ENCODE results near the gene ARRB2.

Gene ARRB2

GRCh38 chr17:4728124-4728523 is 17.7 kb downstream of the ARRB2 start:
- DNase-seq (ENCODE audit: low spot score), result no peak

- no peak for DNase-seq (ENCODE audit: low spot score)
Observed at GRCh38 chr17:4733073-4733531, 22.7 kb downstream of the ARRB2 start.

- DNase-seq (ENCODE audit: low spot score), result no peak
Observed at GRCh38 chr17:4734857-4735475, 24.5 kb downstream of the ARRB2 start.

- no peak for DNase-seq (ENCODE audit: low spot score)
Observed at GRCh38 chr17:4735876-4736651, 25.6 kb downstream of the ARRB2 start.

DNA sequence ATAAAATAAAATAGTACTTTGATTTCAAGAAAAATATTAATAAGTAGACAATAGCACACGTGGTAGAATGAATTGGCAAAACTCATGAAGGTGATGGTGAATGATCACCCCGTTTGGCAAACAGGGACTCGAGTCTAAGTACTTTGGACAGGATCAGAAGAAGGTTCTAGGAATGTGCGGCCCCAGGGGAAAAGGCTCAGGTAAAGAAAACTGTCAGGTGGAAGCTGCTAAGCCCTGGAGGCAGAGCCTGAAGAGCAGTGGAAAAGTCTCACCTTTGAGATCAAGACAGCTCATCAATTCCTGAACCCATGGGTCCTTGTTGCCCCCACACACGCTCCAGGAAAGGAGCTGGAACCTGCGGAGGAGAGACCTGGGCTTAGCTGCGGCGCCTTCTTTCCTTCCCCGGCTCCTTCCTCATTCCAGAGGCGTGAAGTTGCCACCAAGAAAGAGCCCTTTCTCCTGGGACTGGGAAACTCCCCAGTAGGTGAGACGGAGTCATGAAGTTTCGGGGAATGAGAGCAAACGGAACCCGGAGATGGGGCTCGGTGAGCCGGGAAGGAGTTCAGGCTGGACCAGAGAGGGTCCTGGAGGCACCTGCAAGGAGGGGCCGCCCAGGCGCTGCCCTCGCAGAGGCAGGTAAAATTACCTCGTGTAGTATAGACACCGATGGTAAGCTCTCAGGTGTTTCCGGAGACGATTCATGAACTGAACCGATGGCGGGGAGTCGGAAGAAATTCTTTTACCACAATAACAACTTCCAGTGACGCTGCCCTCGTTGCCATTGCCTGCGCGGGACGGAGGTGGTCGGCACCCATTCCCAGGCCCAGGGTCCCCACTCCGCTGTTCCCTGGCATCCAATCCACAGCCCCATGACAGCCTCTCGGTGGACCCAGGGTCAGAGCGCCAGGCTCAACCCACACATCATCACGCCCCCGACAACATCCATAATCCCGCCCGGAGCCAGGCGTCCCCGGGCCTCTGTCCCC is 28.0 kb downstream of the ARRB2 start:
- DNase-seq (ENCODE audit: low spot score), result peak; percentile 30

- DNase-seq (ENCODE audit: low spot score), result peak; percentile 51
Observed at GRCh38 chr17:4739122-4740024, 28.9 kb downstream of the ARRB2 start, which contains the start of the genes CXCL16 and ZMYND15. TSS of gene CXCL16 (minus strand) at chr17:4739928. CDS start at chr17:4739339, 589 bp downstream. TSS of gene ZMYND15 (plus strand) at chr17:4739833. CDS start at chr17:4740549, 716 bp downstream.

- DNase-seq (ENCODE audit: low spot score), result no peak
Observed at GRCh38 chr17:4740025-4740351, 29.6 kb downstream of the ARRB2 start.

DNA sequence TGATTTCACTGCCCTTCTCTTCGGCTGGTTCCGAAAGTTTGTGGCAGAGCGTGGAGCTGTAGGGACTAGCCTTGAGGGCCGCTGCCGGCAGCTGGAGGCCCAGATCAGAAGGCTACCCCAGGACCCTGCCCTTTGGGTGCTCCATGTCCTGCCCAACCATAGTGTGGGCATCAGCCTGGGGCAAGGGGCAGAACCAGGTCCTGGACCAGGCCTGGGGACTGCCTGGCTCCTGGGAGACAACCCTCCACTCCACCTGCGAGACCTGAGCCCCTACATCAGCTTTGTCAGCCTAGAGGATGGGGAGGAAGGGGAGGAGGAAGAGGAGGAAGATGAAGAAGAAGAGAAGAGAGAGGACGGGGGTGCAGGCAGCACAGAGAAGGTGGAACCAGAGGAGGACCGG is 30.2 kb downstream of the ARRB2 start:
- no peak for DNase-seq (ENCODE audit: low spot score)

DNA sequence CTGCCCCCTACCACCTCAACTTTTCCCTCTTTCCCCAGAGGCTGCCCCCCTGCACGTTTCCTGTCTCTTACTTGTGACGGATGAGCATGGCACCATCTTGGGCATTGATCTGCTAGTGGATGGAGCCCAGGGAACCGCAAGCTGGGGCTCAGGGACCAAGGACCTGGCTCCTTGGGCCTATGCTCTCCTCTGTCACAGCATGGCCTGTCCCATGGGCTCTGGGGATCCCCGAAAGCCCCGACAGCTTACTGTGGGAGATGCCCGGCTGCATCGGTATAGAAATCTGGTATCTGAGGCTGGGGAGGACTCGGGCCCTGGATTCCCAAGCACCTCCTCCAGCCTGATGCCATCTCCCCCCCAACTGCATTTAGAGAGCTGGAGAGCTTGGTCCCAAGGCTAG is 31.1 kb downstream of the ARRB2 start:
- no peak for DNase-seq (ENCODE audit: low spot score)

DNA sequence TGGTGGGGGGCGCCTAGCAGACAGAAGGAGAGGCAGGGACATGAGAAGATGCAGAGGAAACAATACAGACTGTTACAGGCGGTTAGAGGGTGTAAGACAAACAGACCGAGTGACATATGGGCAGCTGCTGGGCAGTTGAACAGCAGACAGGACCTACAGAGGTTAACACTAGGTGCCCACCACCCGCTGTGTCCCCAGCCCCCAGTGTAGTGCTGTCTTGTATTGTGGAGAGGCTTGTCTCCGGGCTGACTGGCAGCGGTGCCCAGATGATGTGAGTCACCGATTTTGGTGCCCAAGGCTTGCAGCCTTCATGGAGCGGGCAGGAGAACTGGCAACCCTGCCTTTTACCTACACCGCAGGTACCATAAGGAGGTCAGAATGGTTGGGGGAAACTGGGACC is 31.7 kb downstream of the ARRB2 start:
- DNase-seq (ENCODE audit: low spot score), result no peak

- no peak for DNase-seq (ENCODE audit: low spot score)
Observed at GRCh38 chr17:4742629-4743028, 32.2 kb downstream of the ARRB2 start.

GRCh38 chr17:4743216-4743615 is 32.8 kb downstream of the ARRB2 start:
- no peak for DNase-seq (ENCODE audit: low spot score)

DNA sequence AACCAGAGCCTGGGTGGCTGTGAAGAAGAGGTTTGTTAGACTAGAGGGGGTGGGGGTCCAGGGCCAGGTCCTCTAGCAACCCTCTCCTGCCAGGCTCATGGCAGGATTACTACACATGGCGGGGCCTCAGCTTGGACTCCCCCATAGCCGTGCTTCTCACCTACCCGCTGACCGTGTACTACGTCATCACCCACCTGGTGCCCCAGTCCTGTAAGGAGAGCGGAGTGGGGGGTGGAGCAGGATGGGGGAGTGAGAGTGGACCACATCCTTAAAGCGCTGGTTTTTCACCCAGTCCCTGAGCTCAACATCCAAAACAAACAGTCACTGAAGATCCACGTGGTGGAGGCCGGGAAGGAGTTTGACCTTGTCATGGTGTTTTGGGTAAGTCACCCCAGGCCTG is 33.5 kb downstream of the ARRB2 start:
- DNase-seq (ENCODE audit: low spot score), result no peak

GRCh38 chr17:4744999-4745969 is 34.9 kb downstream of the ARRB2 start:
- no peak for DNase-seq (ENCODE audit: low spot score)

GRCh38 chr17:4747847-4748246 is 37.4 kb downstream of the ARRB2 start:
- DNase-seq (ENCODE audit: low spot score), result peak; percentile 47

GRCh38 chr17:4748686-4749085 is 38.3 kb downstream of the ARRB2 start:
- no peak for DNase-seq (ENCODE audit: low spot score)

- DNase-seq (ENCODE audit: low spot score), result no peak
Observed at GRCh38 chr17:4750606-4751005, 40.2 kb downstream of the ARRB2 start.

DNA sequence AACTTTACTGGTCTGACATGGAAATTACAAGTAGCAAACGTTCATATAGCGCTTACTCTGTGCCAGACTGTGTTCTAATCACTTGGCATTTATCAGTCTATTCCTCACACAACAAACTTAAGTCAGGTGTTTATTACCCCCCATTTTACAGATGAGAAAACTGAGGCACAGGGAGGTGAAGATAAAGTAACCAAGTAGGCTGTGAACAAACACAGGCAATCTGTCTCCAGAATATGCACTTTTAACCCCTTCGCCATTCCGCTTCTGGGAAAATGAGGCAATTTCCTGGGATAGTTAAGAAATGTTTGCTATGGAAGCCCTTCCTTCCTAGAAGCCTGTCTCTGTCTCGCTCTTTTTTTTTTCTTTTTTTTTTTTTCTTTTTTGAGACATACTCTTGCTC is 41.5 kb downstream of the ARRB2 start:
- no peak for DNase-seq (ENCODE audit: low spot score)

DNA sequence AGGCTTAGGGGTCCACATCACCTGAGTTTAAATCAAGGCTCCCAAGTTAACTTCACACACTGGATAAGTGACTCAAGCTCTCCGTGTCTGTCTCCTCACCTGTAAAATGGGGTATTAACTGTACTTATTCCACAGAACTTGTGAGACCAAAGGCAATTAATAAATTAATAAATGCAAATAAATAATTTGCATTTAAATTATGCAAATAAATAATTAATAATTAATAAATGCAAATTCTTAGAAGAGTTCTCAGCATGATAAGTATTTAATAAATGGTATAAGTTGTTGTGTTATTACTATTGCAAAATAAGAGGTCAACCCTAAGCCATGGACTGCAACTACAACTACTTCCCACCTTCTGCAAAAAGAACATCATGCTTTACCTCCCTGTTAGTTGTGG is 43.0 kb downstream of the ARRB2 start:
- no peak for DNase-seq (ENCODE audit: low spot score)

DNA sequence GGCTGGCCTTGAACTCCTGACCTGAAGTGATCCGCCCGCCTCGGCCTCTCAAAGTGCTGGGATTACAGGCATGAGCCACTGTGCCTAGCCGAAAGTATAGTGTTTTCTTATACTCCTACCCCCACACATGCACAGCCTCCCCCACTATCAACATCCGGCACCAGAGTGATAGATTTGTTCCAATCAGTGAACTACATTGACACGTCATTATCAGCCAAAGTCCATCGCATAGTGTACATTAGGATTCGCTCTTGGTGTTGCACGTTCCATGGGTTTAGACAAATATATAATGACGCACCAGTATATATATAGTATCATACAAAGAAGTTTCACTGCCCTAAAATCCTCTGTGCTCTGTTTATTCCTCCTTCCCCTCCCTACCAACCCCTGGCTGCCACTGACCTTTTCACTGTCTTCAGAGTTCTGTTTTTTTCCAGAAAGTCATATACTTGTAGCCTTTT is 49.4 kb downstream of the ARRB2 start:
- DNase-seq (ENCODE audit: low spot score), result no peak
